HG03159 (cell line): Measurements from ENCODE around the gene ADAMTS18.
"Not testable (repeated sequence)": the region's sequence is repeated elsewhere in the genome, so short reads cannot be mapped to it uniquely, and the experiment has no call there.

Experiments
- ATAC-seq: cut with Tn5 transposase; IDR thresholded peaks from one replicate; pipeline ENCODE4 v1.9.1; 2021; ENCODE audit warnings: mild to moderate bottlenecking, moderate library complexity; ENCODE audit not compliant: unreplicated experiment

The ADAMTS18 gene, protein sequence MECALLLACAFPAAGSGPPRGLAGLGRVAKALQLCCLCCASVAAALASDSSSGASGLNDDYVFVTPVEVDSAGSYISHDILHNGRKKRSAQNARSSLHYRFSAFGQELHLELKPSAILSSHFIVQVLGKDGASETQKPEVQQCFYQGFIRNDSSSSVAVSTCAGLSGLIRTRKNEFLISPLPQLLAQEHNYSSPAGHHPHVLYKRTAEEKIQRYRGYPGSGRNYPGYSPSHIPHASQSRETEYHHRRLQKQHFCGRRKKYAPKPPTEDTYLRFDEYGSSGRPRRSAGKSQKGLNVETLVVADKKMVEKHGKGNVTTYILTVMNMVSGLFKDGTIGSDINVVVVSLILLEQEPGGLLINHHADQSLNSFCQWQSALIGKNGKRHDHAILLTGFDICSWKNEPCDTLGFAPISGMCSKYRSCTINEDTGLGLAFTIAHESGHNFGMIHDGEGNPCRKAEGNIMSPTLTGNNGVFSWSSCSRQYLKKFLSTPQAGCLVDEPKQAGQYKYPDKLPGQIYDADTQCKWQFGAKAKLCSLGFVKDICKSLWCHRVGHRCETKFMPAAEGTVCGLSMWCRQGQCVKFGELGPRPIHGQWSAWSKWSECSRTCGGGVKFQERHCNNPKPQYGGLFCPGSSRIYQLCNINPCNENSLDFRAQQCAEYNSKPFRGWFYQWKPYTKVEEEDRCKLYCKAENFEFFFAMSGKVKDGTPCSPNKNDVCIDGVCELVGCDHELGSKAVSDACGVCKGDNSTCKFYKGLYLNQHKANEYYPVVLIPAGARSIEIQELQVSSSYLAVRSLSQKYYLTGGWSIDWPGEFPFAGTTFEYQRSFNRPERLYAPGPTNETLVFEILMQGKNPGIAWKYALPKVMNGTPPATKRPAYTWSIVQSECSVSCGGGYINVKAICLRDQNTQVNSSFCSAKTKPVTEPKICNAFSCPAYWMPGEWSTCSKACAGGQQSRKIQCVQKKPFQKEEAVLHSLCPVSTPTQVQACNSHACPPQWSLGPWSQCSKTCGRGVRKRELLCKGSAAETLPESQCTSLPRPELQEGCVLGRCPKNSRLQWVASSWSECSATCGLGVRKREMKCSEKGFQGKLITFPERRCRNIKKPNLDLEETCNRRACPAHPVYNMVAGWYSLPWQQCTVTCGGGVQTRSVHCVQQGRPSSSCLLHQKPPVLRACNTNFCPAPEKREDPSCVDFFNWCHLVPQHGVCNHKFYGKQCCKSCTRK (N-terminal part only)

GRCh38 chr16:77434530-77435271 is at the start of gene ADAMTS18:
TSS of gene ADAMTS18 (minus strand) at chr16:77435034. CDS start at chr16:77434695, 339 bp downstream.
- no peak for ATAC-seq

DNA sequence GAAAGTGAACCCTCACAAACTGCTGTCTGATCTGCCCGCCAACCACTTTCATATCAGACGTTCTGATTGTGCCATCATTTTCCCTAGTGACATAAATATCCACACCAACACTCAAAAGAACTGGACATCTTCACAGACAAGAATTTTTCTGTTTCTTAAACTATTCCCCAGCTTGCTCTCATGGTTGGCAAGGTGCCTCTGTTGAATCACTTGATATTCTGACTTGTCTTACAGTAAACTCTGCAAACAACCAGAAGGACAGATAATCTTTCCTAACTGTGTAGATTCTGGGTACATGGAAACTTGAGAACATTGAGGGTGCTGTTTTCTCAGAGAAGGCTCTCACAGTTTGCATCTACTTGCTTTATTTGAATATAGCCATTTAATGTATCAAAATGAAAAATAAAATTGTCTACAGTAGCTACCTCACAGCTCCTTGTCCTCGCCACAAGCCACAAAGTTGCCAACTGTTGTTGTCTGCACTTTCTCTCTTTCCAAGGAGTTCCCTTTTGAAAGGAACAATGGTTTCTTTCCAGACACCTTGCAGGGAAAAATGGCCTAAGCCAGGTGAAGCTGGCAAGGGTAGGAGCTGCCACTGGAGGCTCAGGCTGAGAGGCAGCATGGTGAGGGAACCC is 46.0 kb upstream of the ADAMTS18 start:
- no peak for ATAC-seq

DNA sequence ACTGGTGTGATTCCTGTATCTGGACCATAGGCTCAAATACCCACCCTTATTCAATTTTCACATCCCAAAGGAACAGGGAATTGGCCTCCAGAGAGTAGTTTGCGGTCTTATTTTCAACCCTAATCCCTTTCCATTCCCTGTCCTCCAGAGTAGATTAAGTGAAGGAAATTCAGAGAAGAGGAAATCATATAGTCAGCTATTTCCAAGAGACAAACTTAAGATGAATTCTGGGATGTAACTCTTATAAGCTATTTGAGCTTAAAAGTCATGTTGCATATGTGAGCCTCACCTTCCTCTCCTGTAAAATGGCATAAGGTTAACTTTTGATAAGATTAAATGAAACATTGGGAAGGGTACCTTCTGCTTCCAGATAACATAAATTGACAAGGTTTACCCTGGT is 37.4 kb upstream of the ADAMTS18 start:
- ATAC-seq, result no peak

DNA sequence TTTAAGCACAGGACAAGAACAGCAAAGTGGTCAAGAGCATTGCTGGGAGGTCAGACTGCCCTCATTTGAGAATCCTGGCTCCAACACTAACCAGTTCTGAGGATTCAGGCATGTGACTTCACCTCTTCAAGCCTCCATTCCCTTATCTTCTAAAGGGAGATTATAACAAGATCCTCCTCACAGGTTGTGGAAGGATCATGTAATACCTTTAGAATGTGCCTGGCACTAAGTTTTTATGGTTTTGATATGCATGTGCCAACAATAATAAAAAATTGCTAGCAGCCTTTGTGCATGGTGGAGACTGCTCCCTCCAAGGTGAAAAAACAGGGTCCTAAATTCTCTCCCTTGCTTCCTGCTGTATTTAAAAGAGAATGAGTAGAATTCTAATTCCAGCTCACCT is 36.0 kb upstream of the ADAMTS18 start:
- no peak for ATAC-seq

GRCh38 chr16:77469634-77470033 is 34.8 kb upstream of the ADAMTS18 start:
- no peak for ATAC-seq

- no peak for ATAC-seq
Observed at GRCh38 chr16:77468831-77469230, 34.0 kb upstream of the ADAMTS18 start.

- no peak for ATAC-seq
Observed at GRCh38 chr16:77467821-77468335, 33.0 kb upstream of the ADAMTS18 start.

GRCh38 chr16:77463659-77464058 is 28.8 kb upstream of the ADAMTS18 start:
- ATAC-seq, result not testable (repeated sequence)

DNA sequence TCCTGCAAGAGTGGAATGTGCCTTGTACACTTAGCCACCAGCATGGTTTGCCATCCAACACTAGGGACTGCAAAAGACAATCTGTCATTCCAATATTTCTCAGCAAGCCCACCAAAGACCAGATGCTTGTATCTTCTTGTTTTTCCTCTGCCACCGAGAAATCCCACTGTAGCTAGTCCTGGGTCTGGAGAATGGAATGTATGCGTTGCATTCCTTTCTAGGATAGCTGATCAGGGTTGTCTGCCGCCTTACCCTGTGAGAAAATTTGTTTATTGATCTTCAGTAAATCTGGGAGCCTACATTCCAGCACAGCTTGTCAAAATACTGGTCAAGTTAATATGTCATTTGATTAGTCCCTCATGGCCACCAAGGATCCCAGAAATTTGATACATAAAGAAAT is 28.1 kb upstream of the ADAMTS18 start:
- ATAC-seq, result no peak

- ATAC-seq, result no peak
Observed at GRCh38 chr16:77459534-77460254, 24.9 kb upstream of the ADAMTS18 start.

DNA sequence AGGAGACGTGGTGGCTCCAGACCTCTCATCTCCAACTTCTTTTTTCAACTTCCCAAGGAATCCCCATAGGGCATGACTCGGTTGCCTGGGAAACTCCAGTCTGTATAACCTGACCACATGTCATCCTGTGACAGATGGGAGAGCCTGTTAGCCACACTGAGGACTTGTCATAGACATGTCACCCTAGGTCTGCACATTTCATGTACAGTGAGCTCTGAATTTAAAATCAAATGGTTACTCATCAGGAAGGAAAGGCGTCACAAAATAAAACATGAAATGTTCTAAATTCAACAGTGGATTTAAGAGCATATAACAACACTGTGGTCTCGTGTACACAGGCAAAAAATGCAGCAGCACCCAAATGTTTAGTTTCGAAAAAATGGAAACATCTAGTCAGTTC is 22.2 kb upstream of the ADAMTS18 start:
- no peak for ATAC-seq

GRCh38 chr16:77452243-77452642 is 17.4 kb upstream of the ADAMTS18 start:
- no peak for ATAC-seq

DNA sequence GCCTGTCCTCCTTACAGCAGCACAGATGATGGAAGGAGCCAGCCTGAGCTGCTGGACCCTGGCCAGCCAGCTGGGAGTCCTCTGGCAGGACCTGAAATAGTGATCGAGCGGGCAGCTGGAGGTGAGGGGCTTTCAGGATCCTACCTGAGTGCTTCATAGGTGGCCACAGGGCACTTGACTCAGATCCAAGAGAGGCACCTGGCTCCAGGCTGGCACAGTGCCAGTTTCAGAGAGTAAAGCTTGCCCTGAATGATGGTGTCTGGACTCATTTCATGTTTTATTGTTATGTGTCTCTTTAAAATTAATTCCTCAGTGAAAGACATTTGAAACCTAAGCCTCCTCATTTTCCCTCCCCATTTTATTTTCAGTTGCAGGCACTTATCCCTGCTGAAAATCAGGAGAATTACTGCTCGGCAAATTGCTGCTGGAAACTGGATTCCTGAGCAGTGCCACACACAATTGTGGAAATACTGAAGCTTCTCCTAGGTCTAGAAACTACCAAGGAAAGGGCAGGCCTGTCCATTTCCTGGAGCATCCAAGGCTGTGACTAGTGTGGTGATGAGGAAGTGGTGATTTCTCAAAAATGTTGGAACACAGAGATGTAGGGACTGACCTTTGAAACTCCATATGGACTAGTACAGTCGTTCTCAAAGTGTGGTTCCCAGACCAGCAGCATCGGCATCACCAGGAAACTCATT is 16.1 kb upstream of the ADAMTS18 start:
- ATAC-seq, result no peak

DNA sequence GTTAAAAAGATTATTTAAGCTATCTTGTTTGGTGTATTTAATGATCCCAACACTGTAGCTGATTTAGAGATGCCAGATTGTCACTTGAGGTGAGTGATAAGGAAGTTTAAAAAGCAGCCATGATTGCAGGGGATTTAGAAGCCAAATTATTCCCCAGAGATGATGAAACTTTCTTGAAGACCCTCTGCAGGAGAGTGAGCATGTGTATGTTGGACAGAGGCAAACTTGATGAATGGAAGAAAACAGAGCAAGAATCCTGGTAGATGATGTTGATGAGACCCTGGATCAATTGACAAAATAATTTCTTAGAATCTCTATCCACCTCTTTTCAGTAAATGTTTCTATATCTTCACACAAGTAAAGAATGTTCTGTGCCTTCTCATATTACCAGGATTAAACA is 14.4 kb upstream of the ADAMTS18 start:
- no peak for ATAC-seq

GRCh38 chr16:77445324-77445723 is 10.5 kb upstream of the ADAMTS18 start:
- no peak for ATAC-seq

DNA sequence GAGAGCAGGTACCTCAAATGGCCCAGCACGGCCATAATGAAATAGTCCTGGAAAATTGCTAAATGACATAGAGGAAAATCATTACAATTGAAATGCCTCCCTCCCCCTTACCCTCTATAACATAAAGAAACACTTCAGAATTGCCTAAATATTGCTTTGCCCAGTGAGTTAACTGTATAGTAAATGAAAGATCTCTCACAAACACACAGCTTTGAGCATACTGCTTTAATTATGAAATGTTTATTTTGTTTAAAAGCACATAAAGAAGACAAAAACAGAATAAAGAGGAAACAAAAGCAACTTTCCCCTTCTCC is 9.3 kb upstream of the ADAMTS18 start:
- ATAC-seq, result no peak

GRCh38 chr16:77443357-77444146 is 8.7 kb upstream of the ADAMTS18 start:
- ATAC-seq, result no peak

DNA sequence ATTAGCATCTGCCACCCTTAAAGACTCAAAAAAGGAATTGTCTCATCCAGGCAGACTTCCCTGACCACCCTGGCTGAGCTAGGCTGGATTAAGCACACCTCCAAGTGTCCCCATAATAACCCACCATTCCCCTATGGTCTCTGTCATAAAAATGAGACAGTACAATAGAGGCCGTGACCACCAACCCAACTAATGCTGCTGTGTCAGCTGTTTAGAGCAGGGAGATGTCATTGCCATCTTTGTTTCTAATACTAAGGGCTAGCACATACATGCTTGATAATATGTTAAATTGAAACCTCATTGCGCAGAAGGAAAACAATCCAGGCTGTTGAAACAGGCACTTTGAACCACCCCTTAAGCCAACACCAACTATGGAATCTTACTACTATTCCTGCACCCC is 7.2 kb upstream of the ADAMTS18 start:
- ATAC-seq, result no peak
